Erythroblast (primary cell): ENCODE data around the gene SCNN1G.

Experiments used
- GATA1 ChIP-seq: IDR thresholded peaks from 2 replicates; pipeline ENCODE4 v1.6.1; 2011; ENCODE audit warnings: low read depth, mild to moderate bottlenecking, control low read depth, low read length, moderate library complexity
- POLR2A ChIP-seq: IDR thresholded peaks from 2 replicates; pipeline ENCODE4 v1.6.1; 2011; ENCODE audit warnings: mild to moderate bottlenecking, low read length

DNA sequence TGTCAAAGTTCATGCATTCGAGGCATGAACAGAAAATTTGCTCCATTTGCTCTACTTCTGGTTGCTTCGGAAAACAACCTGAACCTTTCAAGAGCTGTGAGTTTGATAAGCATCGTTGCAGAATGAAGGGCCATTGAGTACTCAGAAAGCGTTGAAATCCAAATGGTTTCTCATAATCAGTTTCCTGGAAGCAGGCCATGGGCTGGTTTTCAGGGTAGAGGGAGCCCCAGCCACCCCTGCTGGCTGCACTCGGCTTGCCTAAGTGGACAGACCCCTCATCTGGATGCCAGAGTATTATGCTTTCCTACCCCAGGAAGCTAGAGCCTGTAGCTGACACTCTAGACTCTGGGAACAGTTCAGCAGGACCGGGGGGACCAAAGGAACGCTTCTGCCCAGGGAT is 24.4 kb downstream of the SCNN1G start:
- TF ChIP-seq POLR2A, result no peak
- TF ChIP-seq GATA1, result no peak
